Calu3 (cell line): Measurements from ENCODE around the gene ZNF518B. TPM values are rescaled to one million over a fixed set of nuclear protein-coding genes. Genes with fewer than 3 reads are reported as not detected.

ENCODE experiments used
- BruUV-seq: library from RNA; stranded (reverse); fragments of 400-500 nt; replicated peaks from 2 replicates; lab custom pipeline; 2021; lab: Mats Ljungman, UMichigan
- CTCF ChIA-PET: fragments of 300-600 bp; sonication (Branson Sonifier 250); formaldehyde crosslinking; loops from one replicate; lab custom pipeline; 2022; ENCODE audit warnings: antibody characterized with exemption; lab: Charles Lee
- DNase-seq: peaks from one replicate; pipeline ENCODE4 v3.0.0; 2022
- H3K27ac Mint-ChIP-seq: one replicate; pipeline ENCODE4 v1.8.0; 2022; ENCODE audit warnings: mixed read lengths; ENCODE audit not compliant: unreplicated experiment
- H3K27me3 Mint-ChIP-seq: one replicate; pipeline ENCODE4 v1.8.0; 2022; ENCODE audit warnings: mixed read lengths; ENCODE audit not compliant: unreplicated experiment
- H3K36me3 Mint-ChIP-seq: one replicate; pipeline ENCODE4 v1.8.0; 2022; ENCODE audit warnings: mild to moderate bottlenecking, moderate library complexity, mixed read lengths; ENCODE audit not compliant: insufficient read depth, unreplicated experiment
- H3K4me1 Mint-ChIP-seq: one replicate; pipeline ENCODE4 v1.8.0; 2022; ENCODE audit warnings: mild to moderate bottlenecking, low read depth, mixed read lengths; ENCODE audit not compliant: unreplicated experiment
- H3K4me3 Mint-ChIP-seq: one replicate; pipeline ENCODE4 v1.8.0; 2022; ENCODE audit warnings: mild to moderate bottlenecking, low read depth, moderate library complexity, mixed read lengths; ENCODE audit not compliant: unreplicated experiment
- H3K9me3 Mint-ChIP-seq: one replicate; pipeline ENCODE4 v1.8.0; 2022; ENCODE audit warnings: low read depth, mixed read lengths; ENCODE audit not compliant: unreplicated experiment
- intact Hi-C: fragments of 100-400 bp; cut with micrococcal nuclease; formaldehyde crosslinking; loops from one replicate; pipeline ENCODE4 v1.10.0; 2022; ENCODE audit not compliant: unreplicated experiment
- total RNA-seq: library from RNA; stranded (reverse); gene quantifications from 2 replicates; pipeline ENCODE4 v1.2.3, GENCODE V29; 2022
- TF ChIP-seq, protein P1 (sequence below): fragments of 200-600 bp; IDR thresholded peaks from one replicate; pipeline ENCODE4 v1.8.0; 2022; ENCODE audit warnings: antibody characterized with exemption; ENCODE audit not compliant: unreplicated experiment

ZNF518B gene
- total RNA-seq, 1 experiment from 2014 or later = not detected

DNA sequence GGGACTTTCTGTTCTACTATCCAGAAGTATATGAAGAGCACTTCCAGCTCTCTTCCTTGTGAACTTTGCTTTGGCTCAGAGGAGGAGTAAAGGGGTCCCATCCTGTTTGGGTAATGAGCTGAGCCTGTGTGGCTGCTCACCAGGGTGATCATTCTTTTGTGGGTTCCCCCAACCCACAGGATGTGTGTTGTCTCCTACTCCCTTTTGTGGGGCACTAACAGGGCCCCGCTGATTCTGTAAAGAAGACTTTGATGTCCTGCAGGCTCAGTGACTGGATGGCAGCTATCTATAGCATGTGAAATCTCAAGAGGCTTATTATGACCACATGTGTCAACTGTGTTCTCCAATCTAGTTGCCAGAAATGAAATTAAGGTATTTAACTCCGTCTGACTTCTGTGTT is 40.8 kb downstream of the ZNF518B start:
- no peaks in the 10 kb centered on the region for H3K9me3 Mint-ChIP-seq

DNA sequence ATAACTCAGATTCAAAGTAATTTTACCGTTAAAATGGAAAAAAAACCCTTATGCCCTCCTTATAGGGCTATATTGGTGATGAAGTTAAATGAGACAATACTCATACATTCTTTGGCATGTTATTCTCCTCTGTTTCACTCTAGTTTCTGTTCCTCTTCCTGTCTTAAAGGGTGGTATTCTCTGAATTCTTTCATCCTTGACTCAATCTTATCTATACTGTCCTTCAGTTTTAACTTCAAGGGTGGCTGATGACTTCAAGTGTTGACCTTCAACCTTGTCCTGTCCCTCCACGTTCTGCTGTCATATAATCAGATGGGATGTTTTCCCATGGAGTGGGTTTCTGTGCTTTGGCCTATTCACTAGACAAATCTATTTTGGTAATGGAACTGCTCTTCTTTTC is 44.0 kb downstream of the ZNF518B start:
- Mint-ChIP-seq H3K4me3 (no peak overlapping the region), H3K27me3 (no peaks in the 10 kb centered on the region), H3K36me3 (no peaks in the 10 kb centered on the region), H3K27ac (no peak overlapping the region), H3K9me3 (no peaks in the 10 kb centered on the region), H3K4me1 (no peaks in the 10 kb centered on the region)
- intact Hi-C loops = no loop called here
- no peak for DNase-seq
- no TSS peak for BruUV-seq
- TF ChIP-seq, protein P1, sequence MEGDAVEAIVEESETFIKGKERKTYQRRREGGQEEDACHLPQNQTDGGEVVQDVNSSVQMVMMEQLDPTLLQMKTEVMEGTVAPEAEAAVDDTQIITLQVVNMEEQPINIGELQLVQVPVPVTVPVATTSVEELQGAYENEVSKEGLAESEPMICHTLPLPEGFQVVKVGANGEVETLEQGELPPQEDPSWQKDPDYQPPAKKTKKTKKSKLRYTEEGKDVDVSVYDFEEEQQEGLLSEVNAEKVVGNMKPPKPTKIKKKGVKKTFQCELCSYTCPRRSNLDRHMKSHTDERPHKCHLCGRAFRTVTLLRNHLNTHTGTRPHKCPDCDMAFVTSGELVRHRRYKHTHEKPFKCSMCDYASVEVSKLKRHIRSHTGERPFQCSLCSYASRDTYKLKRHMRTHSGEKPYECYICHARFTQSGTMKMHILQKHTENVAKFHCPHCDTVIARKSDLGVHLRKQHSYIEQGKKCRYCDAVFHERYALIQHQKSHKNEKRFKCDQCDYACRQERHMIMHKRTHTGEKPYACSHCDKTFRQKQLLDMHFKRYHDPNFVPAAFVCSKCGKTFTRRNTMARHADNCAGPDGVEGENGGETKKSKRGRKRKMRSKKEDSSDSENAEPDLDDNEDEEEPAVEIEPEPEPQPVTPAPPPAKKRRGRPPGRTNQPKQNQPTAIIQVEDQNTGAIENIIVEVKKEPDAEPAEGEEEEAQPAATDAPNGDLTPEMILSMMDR = no peak
- CTCF ChIA-PET = no interaction called here

More for the DNA sequence above, 40.8 kb downstream of the ZNF518B start:
- Mint-ChIP-seq H3K36me3 (no peaks in the 10 kb centered on the region), H3K4me3 (no peak overlapping the region), H3K4me1 (no peaks in the 10 kb centered on the region), H3K27me3 (no peaks in the 10 kb centered on the region), H3K27ac (no peak overlapping the region)
- no peak for DNase-seq
- CTCF ChIA-PET = no interaction called here
- TF ChIP-seq, protein P1 = no peak
- no TSS peak for BruUV-seq
- intact Hi-C loops = no loop called here

DNA sequence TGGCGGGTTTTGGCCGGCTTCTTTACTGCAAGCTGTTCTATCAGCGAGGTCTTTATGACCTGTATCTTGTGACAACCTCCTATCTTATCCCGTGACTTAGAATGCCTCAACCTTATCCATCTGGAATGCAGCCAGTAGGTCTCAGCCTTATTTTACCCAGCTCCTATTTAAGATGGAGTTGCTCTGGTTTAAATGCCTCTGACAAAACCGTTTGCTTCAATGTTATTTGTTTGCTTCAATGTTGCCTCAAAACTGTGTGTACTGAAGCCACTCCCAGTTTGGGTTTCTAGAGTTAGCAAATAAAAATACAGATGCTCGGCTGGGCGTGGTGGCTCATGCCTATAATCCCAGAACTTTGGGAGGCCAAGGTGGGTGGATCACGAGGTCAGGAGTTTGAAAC is 51.6 kb downstream of the ZNF518B start:
- Mint-ChIP-seq H3K4me3 (no peak overlapping the region), H3K36me3 (no peaks in the 10 kb centered on the region), H3K27me3 (no peaks in the 10 kb centered on the region), H3K27ac (no peak overlapping the region), H3K9me3 (no peaks in the 10 kb centered on the region), H3K4me1 (no peaks in the 10 kb centered on the region)
- intact Hi-C loops = no loop called here
- no TSS peak for BruUV-seq
- CTCF ChIA-PET = no interaction called here
- TF ChIP-seq, protein P1 = no peak
- DNase-seq = no peak

DNA sequence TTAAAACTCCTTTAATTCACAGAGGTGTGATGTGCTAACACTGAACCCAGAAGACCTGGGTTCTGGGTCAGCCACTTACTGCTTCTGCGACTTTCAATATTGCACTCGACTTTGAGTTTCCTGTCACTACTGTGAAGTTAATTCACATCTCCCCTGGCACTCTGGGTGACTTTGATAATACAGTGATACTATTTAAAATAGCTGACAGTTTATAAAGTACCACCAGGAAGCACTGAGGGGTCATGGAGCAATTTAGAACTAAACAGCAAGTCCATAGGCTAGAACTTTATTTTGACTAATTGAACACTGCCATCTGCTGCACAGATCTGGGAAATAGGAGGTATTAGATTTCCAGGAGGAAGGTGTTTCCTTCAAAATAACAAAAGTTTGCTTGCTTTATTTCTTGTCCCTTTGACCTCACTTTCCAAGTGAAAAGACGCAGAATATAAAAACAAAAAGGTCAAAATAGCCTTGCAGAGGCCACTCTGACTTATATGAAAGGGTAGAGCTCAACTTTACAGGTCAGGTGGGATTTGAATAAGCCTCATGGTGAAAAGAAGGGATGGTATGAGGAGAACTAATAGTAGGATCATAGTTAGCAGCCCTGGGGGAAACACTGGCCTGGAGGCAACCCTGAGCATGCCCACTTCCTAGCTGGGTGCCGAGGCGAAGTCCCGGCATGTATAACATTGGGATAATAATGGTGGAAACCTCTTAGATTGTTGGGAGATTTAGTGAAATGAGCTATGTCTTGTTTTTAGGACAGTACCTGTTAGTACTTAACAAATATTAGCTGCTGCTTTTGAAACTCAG is 53.4 kb downstream of the ZNF518B start:
- TF ChIP-seq, protein P1 = no peak
- CTCF ChIA-PET = interaction anchor here (2.2 kb wide), 1 partner anchor 246 kb away, joined by 7 read pairs; no protein-coding TSS in a partner anchor
- Mint-ChIP-seq H3K4me3 (no peak overlapping the region), H3K27ac (no peak overlapping the region), H3K36me3 (no peaks in the 10 kb centered on the region), H3K9me3 (no peaks in the 10 kb centered on the region), H3K27me3 (no peaks in the 10 kb centered on the region), H3K4me1 (no peaks in the 10 kb centered on the region)
- peak; percentile 17 for DNase-seq
- intact Hi-C loops = loop anchor here (2.0 to 5.0 kb wide), 3 partner anchors 239 to 387 kb away; no protein-coding TSS in a partner anchor
- BruUV-seq = no TSS peak
